ENCODE data around the gene UNK. TPM values are rescaled to one million over a fixed set of nuclear protein-coding genes. Genes with fewer than 3 reads are reported as not detected.

The UNK gene
- total RNA-seq, 6 experiments from 2014 or later, result 5.8 to 29.2 (median 11.1) TPM

- no peak overlapping the region for H3K27ac ChIP-seq
- intact Hi-C loops (cut with DNase I), result loop anchor here in 1 of 2 donors (10.0 kb wide), 1 partner anchor 70 kb away; no protein-coding TSS in a partner anchor
- TF ChIP-seq CTCF (IDR thresholded peaks at IDR 0.05) (no peak), POLR2A (IDR thresholded peaks at IDR 0.05) (no peak)
- no peak overlapping the region for H3K4me3 ChIP-seq
- H3K9me3 ChIP-seq, result no peaks in the 10 kb centered on the region
- H3K36me3 ChIP-seq, result peaks cover 0 to 30% (median 2%) of the 10 kb centered on the region in 4 donors
- H3K4me1 ChIP-seq, result peaks cover 0 to 22% (median 0%) of the 10 kb centered on the region in 4 donors
- no peaks in the 10 kb centered on the region for H3K27me3 ChIP-seq
- 66% methylated on average over 2 of the region's 13 CpGs for WGBS (ENCODE audit: insufficient coverage, low coverage, low lambda C conversion rate, missing lambda C conversion rate)
- DNase-seq (no peak), ATAC-seq (no peak)
These were observed 40.5 kb downstream of the UNK start for GRCh38 chr17:75825149-75825552.

GRCh38 chr17:75825748-75826370 is 41.3 kb downstream of the UNK start:
- WGBS (ENCODE audit: insufficient coverage, low coverage, low lambda C conversion rate, missing lambda C conversion rate), result no CpG with 5 or more reads among the region's 12 CpGs
- H3K27ac ChIP-seq, result no peak overlapping the region
- TF ChIP-seq CTCF (IDR thresholded peaks at IDR 0.05) (no peak), POLR2A (IDR thresholded peaks at IDR 0.05) (no peak)
- H3K4me3 ChIP-seq, result no peak overlapping the region
- DNase-seq, result peak in 1 of 3 donors; percentile 9
- peaks cover 0 to 22% (median 0%) of the 10 kb centered on the region in 4 donors for H3K4me1 ChIP-seq
- H3K27me3 ChIP-seq, result no peaks in the 10 kb centered on the region
- H3K36me3 ChIP-seq, result peaks cover 0 to 36% (median 1%) of the 10 kb centered on the region in 4 donors
- no peak for ATAC-seq
- H3K9me3 ChIP-seq, result no peaks in the 10 kb centered on the region
- intact Hi-C loops (cut with DNase I), result loop anchor here in 1 of 2 donors (10.0 kb wide), 1 partner anchor 71 kb away; no protein-coding TSS in a partner anchor

- Histone ChIP-seq H3K4me1 (peaks cover 0 to 22% (median 0%) of the 10 kb centered on the region in 4 donors), H3K36me3 (peaks cover 0 to 34% (median 0%) of the 10 kb centered on the region in 4 donors), H3K4me3 (no peak overlapping the region), H3K9me3 (no peaks in the 10 kb centered on the region), H3K27ac (peak overlapping the region in 2 of 3 donors; percentile 31 to 46), H3K27me3 (no peaks in the 10 kb centered on the region)
- no peak for ATAC-seq
- TF ChIP-seq CTCF (IDR thresholded peaks at IDR 0.05) (no peak), POLR2A (IDR thresholded peaks at IDR 0.05) (no peak)
- peak in 1 of 3 donors; percentile 15 for DNase-seq
- intact Hi-C loops (cut with DNase I), result loop anchor here in 1 of 2 donors (10.0 kb wide), 1 partner anchor 72 kb away; no protein-coding TSS in a partner anchor
- WGBS (ENCODE audit: insufficient coverage, low coverage, low lambda C conversion rate, missing lambda C conversion rate), result 60% methylated on average over 2 of the region's 14 CpGs
These were observed 42.1 kb downstream of the UNK start for GRCh38 chr17:75826561-75827307.

GRCh38 chr17:75827308-75828075 is 42.9 kb downstream of the UNK start:
- H3K4me1 ChIP-seq, result peaks cover 0 to 17% (median 0%) of the 10 kb centered on the region in 4 donors
- H3K9me3 ChIP-seq, result no peaks in the 10 kb centered on the region
- WGBS (ENCODE audit: insufficient coverage, low coverage, low lambda C conversion rate, missing lambda C conversion rate), result 30% methylated on average over 4 of the region's 21 CpGs
- intact Hi-C loops (cut with DNase I), result loop anchor here in 1 of 2 donors (10.0 kb wide), 1 partner anchor 73 kb away; no protein-coding TSS in a partner anchor
- peaks cover 0 to 34% (median 0%) of the 10 kb centered on the region in 4 donors for H3K36me3 ChIP-seq
- H3K27ac ChIP-seq, result peak overlapping the region in 2 of 3 donors; percentile 31 to 46
- no peaks in the 10 kb centered on the region for H3K27me3 ChIP-seq
- TF ChIP-seq POLR2A (IDR thresholded peaks at IDR 0.05) (no peak), CTCF (IDR thresholded peaks at IDR 0.05) (peak; percentile 46 to 63 (median 56))
- ATAC-seq (peak; percentile 60 to 70 (median 61)), DNase-seq (peak in 1 of 3 donors; percentile 46)
- H3K4me3 ChIP-seq, result peak overlapping the region in 1 of 3 donors; percentile 13

Measured in right lobe of liver (tissue), 6 donors.